Adrenal gland (tissue), 12 donors: ENCODE results near the gene RFC2. TPM values are rescaled to one million over a fixed set of nuclear protein-coding genes. Genes with fewer than 3 reads are reported as not detected.

ENCODE experiments used
- DNase-seq, 7 donors: peaks; one replicate each; pipeline ENCODE4 v3.0.0-alpha.2; 2019 to 2020
- H3K27ac ChIP-seq, 5 donors: fragments of 200-600 bp; sonication (generic) in 4 of 5; 1 replicate in 3 of 5; 2 replicates in 2 of 5; pipeline versions ENCODE4 v1.5.1 to v1.8.0; 2016 to 2020; ENCODE audit warnings: mild to moderate bottlenecking in 1 of 5
- H3K27me3 ChIP-seq: fragments of 200-600 bp; 2 replicates; pipeline ENCODE4 v1.8.0; 2021
- H3K36me3 ChIP-seq, 2 donors: fragments of 200-600 bp; replicated peaks in 1 of 2; 1 replicate in 1 of 2; 2 replicates in 1 of 2; pipeline versions ENCODE4 v1.5.1 to v1.8.0; 2018 to 2022
- H3K4me1 ChIP-seq, 2 donors: fragments of 200-600 bp; replicated peaks in 1 of 2; 1 replicate in 1 of 2; 2 replicates in 1 of 2; pipeline versions ENCODE4 v1.5.1 to v1.8.0; 2018 to 2021
- H3K4me3 ChIP-seq, 4 donors: fragments of 200-600 bp; sonication (generic) in 3 of 4; one replicate each; pipeline ENCODE4 v1.5.1; 2016 to 2018
- H3K9me3 ChIP-seq, 3 donors: fragments of 200-600 bp; sonication (generic) in 1 of 3; replicated peaks in 1 of 3; 1 replicate in 2 of 3; 2 replicates in 1 of 3; pipeline versions ENCODE4 v1.5.1 to v1.8.0; 2016 to 2021
- CTCF ChIP-seq, 6 experiments: fragments of 450-650 bp in 4 of 6; fragments of 200-600 bp in 2 of 6; sonication (generic) in 1 of 6; IDR thresholded peaks; 1 replicate in 5 of 6; 2 replicates in 1 of 6; pipeline versions ENCODE4 v1.5.1 to v1.8.0; 2016 to 2021; ENCODE audit warnings: antibody characterized with exemption in 6 of 6, mild to moderate bottlenecking in 2 of 6, moderate library complexity in 1 of 6
- POLR2A ChIP-seq, 2 donors: fragments of 450-650 bp; IDR thresholded peaks; one replicate each; pipeline ENCODE4 v1.6.1; 2017; ENCODE audit warnings: antibody characterized with exemption in 2 of 2, mild to moderate bottlenecking in 2 of 2, moderate library complexity in 1 of 2
- WGBS, 4 donors: extraction: QIAGEN DNeasy Blood & Tissue Kit in 2 of 4; methylation state at CpG; one replicate each; pipeline versions ENCODE4 v1.1.5 to v1.1.7; 2013 to 2017; 5-methylcytosine and 5-hydroxymethylcytosine counted together
- intact Hi-C, 2 donors: fragments of 100-400 bp; cut with DNase I; formaldehyde crosslinking; loops; one replicate each; pipeline versions ENCODE4 v1.14.1 to v1.15.0; 2022 to 2023
- polyA plus RNA-seq, 3 donors: library from polyadenylated mRNA; stranded (reverse); fragments of 200-250 nt in 2 of 3; fragments of 350-450 nt in 1 of 3; fragmentation: Illumina TruSeq in 1 of 3; extraction: RNeasy Lipid Tissue Mini Kit (QIAGEN cat#74804) in 1 of 3; gene quantifications; one replicate each; pipeline ENCODE4 v1.2.3, GENCODE V29; 2013 to 2014
- total RNA-seq, 9 donors: library from RNA; depleted of rRNA in 4 of 9; stranded (reverse); fragments of >200 nt in 4 of 9; fragments of 120-200 nt in 1 of 9; fragmentation: NEBNext Ultra II Directional in 1 of 9; extraction: Animal tissue kit (Norgen Biotek cat#: 25700) in 1 of 9; gene quantifications; one replicate each; pipeline versions ENCODE4 v1.1.0 to v1.2.4, GENCODE V29; 2013 to 2023
- donor health status: healthy with polysubstance abuse.
- donor health status: Bipolar disorder and iron deficiency.
- donor health status: DM: yes; HTN: yes; CAD: no.
- donor health status: DM: no; HTN: no; CAD: no.
- donor health status: DM: no; HTN: no; CAD: no.
- donor health status: DM: yes; HTN: yes; CAD: no.

Gene RFC2
- total and polyA plus RNA-seq, 12 donors, result 9.3 to 23.2 (median 14.6) TPM

GRCh38 chr7:74293577-74293908 lies 39.3 kb upstream of the RFC2 start:
- Histone ChIP-seq H3K27me3 (no peaks in the 10 kb centered on the region), H3K4me3 (no peak overlapping the region), H3K36me3 (no peaks in the 10 kb centered on the region), H3K9me3 (no peaks in the 10 kb centered on the region), H3K4me1 (peaks cover 25 to 36% of the 10 kb centered on the region in 2 donors), H3K27ac (peak overlapping the region in 2 of 5 donors; percentile 20 to 60)
- no peak for DNase-seq
- intact Hi-C loops, result loop anchor here in 1 of 2 donors (5.0 to 10.0 kb wide), 3 partner anchors 41 to 101 kb away; partner anchors contain the start of gene RFC2
- no peak for TF ChIP-seq POLR2A (IDR thresholded peaks at IDR 0.05)
- 81 to 91% (median 84%) methylated on average over 4 of the region's 4 CpGs for WGBS, 4 donors

DNA sequence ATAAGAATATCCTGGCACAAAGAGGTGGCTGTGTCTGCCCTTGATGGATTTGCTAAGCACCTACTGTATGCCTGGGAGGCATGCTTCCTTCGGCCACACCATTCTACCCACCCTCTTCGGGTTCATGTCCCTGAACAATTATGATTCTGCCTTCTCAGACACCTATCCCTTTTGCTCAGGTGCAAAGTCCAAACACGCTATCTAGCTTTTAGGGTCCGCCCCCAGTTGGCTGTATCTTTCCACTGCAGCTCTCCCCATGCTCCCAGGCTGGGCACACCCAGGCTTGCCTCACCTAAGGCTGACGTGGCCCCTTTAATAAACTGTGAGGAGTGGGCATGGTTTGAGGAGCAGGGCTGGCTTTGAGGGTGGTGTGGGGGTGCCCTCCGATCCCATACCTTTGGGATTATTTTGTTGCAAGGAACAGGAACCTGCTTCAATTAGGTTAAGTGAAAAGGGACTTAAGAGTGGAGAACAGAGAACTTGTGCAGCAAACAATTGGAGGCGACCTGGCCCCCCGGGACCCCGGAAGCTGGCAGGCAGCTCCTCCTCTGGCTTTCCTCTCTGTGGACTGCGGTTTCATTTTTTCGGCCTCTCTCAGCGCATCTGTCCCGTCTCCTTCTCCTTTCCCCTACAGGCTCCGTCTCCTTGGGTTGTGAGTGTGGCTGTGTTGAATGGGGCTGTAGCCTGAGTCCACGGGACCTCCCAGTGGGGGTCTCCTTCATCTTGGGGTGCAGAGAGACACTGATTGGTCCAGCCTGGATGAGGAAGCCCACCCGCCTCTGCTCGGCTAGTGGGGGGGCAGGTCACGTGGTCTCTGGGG lies 38.8 kb upstream of the RFC2 start:
- intact Hi-C loops, result loop anchor here in 1 of 2 donors (5.0 to 10.0 kb wide), 3 partner anchors 41 to 102 kb away; partner anchors contain the start of gene RFC2
- Histone ChIP-seq H3K27ac (no peak overlapping the region), H3K9me3 (no peaks in the 10 kb centered on the region), H3K4me1 (peaks cover 27 to 42% of the 10 kb centered on the region in 2 donors), H3K36me3 (no peaks in the 10 kb centered on the region), H3K27me3 (no peaks in the 10 kb centered on the region), H3K4me3 (no peak overlapping the region)
- TF ChIP-seq CTCF (IDR thresholded peaks at IDR 0.05), result no peak
- WGBS, 4 donors, result 83 to 95% (median 90%) methylated on average over 18 of the region's 18 CpGs
- DNase-seq, result no peak

DNA sequence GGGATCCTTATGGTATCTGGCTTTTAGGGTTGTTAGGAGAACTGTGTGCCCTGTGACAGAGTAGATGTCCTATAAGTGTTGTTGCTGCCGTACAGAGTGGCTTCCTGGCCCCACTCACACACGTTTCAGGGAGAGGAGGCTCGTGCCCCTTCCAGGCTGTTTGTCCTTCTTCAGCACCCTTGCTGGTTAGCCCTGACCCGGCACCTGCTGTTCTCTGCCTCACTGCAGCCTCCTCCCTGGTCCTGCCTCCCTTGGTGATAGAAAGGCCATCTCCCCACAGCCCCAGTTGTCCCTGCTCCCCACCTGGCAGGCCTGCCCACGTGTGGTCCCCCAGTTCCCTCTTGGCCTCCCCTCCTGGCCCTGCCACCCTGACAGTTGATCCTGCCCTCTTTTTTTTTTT lies 37.3 kb upstream of the RFC2 start:
- no peak overlapping the region for H3K4me3 ChIP-seq
- no peaks in the 10 kb centered on the region for H3K27me3 ChIP-seq
- WGBS, 4 donors, result 78 to 86% (median 81%) methylated on average over 4 to 5 of the region's 5 CpGs
- H3K4me1 ChIP-seq, result peaks cover 27 to 42% of the 10 kb centered on the region in 2 donors
- TF ChIP-seq POLR2A (IDR thresholded peaks at IDR 0.05), result no peak
- no peak for TF ChIP-seq CTCF (IDR thresholded peaks at IDR 0.05)
- H3K36me3 ChIP-seq, result no peaks in the 10 kb centered on the region
- intact Hi-C loops, result loop anchor here in 1 of 2 donors (5.0 to 10.0 kb wide), 3 partner anchors 39 to 103 kb away; partner anchors contain the start of gene RFC2
- no peaks in the 10 kb centered on the region for H3K9me3 ChIP-seq
- DNase-seq, result no peak
- H3K27ac ChIP-seq, result no peak overlapping the region

DNA sequence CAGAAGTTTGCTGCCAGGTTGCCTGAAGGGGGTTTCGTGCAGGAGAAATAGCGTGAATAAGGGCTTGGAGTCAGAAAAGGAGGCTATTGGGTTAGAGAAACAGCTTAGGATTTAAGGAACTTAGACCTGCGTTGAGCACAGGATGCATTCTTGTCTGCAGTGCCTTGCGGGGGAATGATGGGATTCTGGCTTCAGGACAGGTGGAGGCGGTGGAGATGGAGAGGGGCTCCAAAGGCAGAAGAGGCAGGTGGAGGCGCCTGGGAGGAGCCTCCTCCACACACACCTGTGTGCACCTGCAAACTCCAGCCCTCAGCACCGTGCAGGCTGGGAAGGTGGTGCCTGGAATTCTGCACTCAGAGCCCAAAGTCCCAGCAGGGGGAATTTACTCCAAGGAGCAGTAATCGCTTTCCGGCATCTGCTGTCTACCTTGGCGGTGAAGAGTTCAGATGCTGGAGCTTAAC lies 36.8 kb upstream of the RFC2 start:
- Histone ChIP-seq H3K27me3 (no peaks in the 10 kb centered on the region), H3K4me3 (peak overlapping the region in 1 of 4 donors; percentile 98), H3K27ac (no peak overlapping the region), H3K36me3 (no peaks in the 10 kb centered on the region), H3K4me1 (peaks cover 27 to 42% of the 10 kb centered on the region in 2 donors), H3K9me3 (no peaks in the 10 kb centered on the region)
- DNase-seq, result no peak
- WGBS, 4 donors, result 74 to 85% (median 84%) methylated on average over 10 of the region's 10 CpGs
- TF ChIP-seq POLR2A (IDR thresholded peaks at IDR 0.05) (no peak), CTCF (IDR thresholded peaks at IDR 0.05) (no peak)
- intact Hi-C loops, result loop anchor here in 1 of 2 donors (5.0 to 10.0 kb wide), 3 partner anchors 39 to 104 kb away; partner anchors contain the start of gene RFC2
